Transverse colon (tissue), 4 donors: ENCODE data around the gene PDE1C. TPM values are rescaled to one million over a fixed set of nuclear protein-coding genes. Genes with fewer than 3 reads are reported as not detected.

Experiments used
- DNase-seq: peaks from one replicate; pipeline ENCODE4 v3.0.0-alpha.2; 2019
- H3K27ac ChIP-seq, 4 donors: fragments of 200-600 bp; sonication (generic); 2 replicates each; pipeline ENCODE4 v1.5.1; 2016 to 2018; ENCODE audit warnings: inconsistent platforms in 4 of 4
- H3K27me3 ChIP-seq: fragments of 200-600 bp; sonication (generic); 2 replicates; pipeline ENCODE4 v1.5.1; 2017; ENCODE audit warnings: inconsistent platforms
- H3K36me3 ChIP-seq, 4 donors: fragments of 200-600 bp; sonication (generic); 2 replicates each; pipeline ENCODE4 v1.5.1; 2017 to 2019; ENCODE audit warnings: inconsistent platforms in 4 of 4
- H3K4me1 ChIP-seq, 4 donors: fragments of 200-600 bp; sonication (generic); 2 replicates each; pipeline ENCODE4 v1.5.1; 2017 to 2020; ENCODE audit warnings: inconsistent platforms in 4 of 4
- H3K4me3 ChIP-seq, 4 donors: fragments of 200-600 bp; sonication (generic); 1 replicate in 1 of 4; 2 replicates in 3 of 4; pipeline versions ENCODE4 v1.5.1 to v1.6.1; 2017 to 2019; ENCODE audit warnings: inconsistent platforms in 4 of 4
- H3K9me3 ChIP-seq, 2 donors: fragments of 200-600 bp; sonication (generic); 2 replicates each; pipeline ENCODE4 v1.5.1; 2017 to 2019; ENCODE audit warnings: inconsistent platforms in 2 of 2
- EP300 ChIP-seq: sonication (generic); formaldehyde crosslinking; IDR thresholded peaks from one replicate; pipeline ENCODE4 v1.6.1; 2017; ENCODE audit warnings: antibody characterized with exemption, low read depth
- POLR2A ChIP-seq: fragments of 450-650 bp; IDR thresholded peaks from one replicate; pipeline ENCODE4 v1.6.1; 2016; ENCODE audit warnings: antibody characterized with exemption, mild to moderate bottlenecking, moderate library complexity
- POLR2AphosphoS5 ChIP-seq, 3 donors: sonication (generic); formaldehyde crosslinking; IDR thresholded peaks; one replicate each; pipeline ENCODE4 v1.6.1; 2016; ENCODE audit warnings: antibody characterized with exemption in 3 of 3
- WGBS, 2 donors: methylation state at CpG; one replicate each; pipeline ENCODE4 v1.1.5; 2018; ENCODE audit warnings: low coverage in 1 of 2; 5-methylcytosine and 5-hydroxymethylcytosine counted together
- in situ Hi-C, 4 donors: fragments of 200-750 bp; cut with MboI; loops; one replicate each; pipeline versions ENCODE4 v1.15.0 to v1.15.1; 2017; ENCODE audit warnings: low sequenced_read_pairs in 3 of 4, low pct_ligation_motif_present in 1 of 4, low pct_unique_long_range_greater_than_20kb in 1 of 4
- intact Hi-C: fragments of 100-400 bp; cut with DNase I; formaldehyde crosslinking; loops from one replicate; pipeline ENCODE4 v1.15.1; 2023; ENCODE audit warnings: low total_unique reads
- total RNA-seq, 4 donors: library from RNA; depleted of rRNA; stranded (reverse); fragments of >200 nt; gene quantifications; one replicate each; pipeline ENCODE4 v1.1.0, GENCODE V29; 2016
- TF ChIP-seq, protein P1 (sequence below), 5 experiments: fragments of 200-600 bp in 3 of 5; fragments of 450-650 bp in 2 of 5; sonication (generic) in 3 of 5; IDR thresholded peaks; 1 replicate in 2 of 5; 2 replicates in 3 of 5; pipeline ENCODE4 v1.5.1; 2016 to 2017; ENCODE audit warnings: antibody characterized with exemption in 5 of 5, inconsistent platforms in 3 of 5, mild to moderate bottlenecking in 2 of 5, moderate library complexity in 1 of 5

The PDE1C gene
- total RNA-seq, 4 donors from 2014 or later = 1.5 to 8.4 (median 2.9) TPM

DNA sequence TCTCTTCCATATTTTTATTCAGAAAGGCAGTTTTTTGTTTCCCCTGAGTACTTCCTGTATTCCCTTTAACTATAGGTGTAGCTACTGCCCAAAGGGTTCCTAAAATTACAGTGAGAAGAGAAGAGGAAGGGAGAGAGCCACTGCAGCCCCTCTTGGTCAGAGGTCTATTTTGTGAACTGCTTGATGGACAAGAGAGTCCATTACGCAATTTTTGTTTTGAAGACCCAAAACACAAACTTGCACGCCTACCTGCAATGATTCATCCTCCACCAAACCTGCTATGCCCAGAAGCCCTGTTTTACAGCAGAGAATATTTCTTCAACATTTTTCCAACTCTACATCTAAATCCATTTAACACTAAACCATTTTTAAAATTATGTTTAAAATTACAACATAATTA, 75.1 kb downstream of the PDE1C start:
- DNase-seq = no peak
- Histone ChIP-seq H3K36me3 (no peaks in the 10 kb centered on the region), H3K27ac (no peak overlapping the region), H3K9me3 (no peaks in the 10 kb centered on the region), H3K27me3 (no peaks in the 10 kb centered on the region), H3K4me1 (peaks cover 0 to 4% (median 0%) of the 10 kb centered on the region in 4 donors), H3K4me3 (no peak overlapping the region)
- in situ Hi-C loops = no loop called here
- WGBS, 2 donors = 84 to 100% methylated on average over 2 of the region's 2 CpGs
- intact Hi-C loops = no loop called here
- TF ChIP-seq, protein P1, sequence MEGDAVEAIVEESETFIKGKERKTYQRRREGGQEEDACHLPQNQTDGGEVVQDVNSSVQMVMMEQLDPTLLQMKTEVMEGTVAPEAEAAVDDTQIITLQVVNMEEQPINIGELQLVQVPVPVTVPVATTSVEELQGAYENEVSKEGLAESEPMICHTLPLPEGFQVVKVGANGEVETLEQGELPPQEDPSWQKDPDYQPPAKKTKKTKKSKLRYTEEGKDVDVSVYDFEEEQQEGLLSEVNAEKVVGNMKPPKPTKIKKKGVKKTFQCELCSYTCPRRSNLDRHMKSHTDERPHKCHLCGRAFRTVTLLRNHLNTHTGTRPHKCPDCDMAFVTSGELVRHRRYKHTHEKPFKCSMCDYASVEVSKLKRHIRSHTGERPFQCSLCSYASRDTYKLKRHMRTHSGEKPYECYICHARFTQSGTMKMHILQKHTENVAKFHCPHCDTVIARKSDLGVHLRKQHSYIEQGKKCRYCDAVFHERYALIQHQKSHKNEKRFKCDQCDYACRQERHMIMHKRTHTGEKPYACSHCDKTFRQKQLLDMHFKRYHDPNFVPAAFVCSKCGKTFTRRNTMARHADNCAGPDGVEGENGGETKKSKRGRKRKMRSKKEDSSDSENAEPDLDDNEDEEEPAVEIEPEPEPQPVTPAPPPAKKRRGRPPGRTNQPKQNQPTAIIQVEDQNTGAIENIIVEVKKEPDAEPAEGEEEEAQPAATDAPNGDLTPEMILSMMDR (IDR thresholded peaks at IDR 0.05) = no peak
- TF ChIP-seq POLR2A (no peak), EP300 (no peak), POLR2AphosphoS5 (IDR thresholded peaks at IDR 0.05) (no peak)

DNA sequence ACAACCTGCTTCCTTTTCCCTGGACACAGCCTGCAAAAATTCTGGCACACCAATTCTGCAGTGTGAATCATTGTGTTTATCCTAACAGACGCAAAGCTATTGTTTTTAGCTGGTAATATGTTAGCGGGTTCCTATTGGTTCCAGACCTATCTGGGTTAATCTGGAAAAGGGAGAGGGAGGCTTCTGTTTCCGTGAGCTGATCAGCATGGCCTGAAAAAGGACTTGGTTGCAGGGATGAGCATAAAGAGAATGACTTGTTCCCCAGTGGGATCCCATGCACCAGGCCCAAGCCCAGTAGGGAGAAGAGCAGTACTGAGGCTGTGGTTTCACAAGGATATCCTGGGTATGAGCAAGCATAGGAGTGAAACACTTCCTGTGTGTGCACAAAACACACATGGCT, 78.4 kb downstream of the PDE1C start:
- H3K9me3 ChIP-seq = no peaks in the 10 kb centered on the region
- intact Hi-C loops (no loop called here), in situ Hi-C loops (no loop called here)
- no peak for TF ChIP-seq POLR2AphosphoS5 (IDR thresholded peaks at IDR 0.05)
- TF ChIP-seq, protein P1 (IDR thresholded peaks at IDR 0.05) = no peak
- TF ChIP-seq EP300 = no peak
- no peak for TF ChIP-seq POLR2A
- no peak overlapping the region for H3K4me3 ChIP-seq
- no peak for DNase-seq
- H3K4me1 ChIP-seq = peaks cover 0 to 4% (median 0%) of the 10 kb centered on the region in 4 donors
- WGBS, 2 donors = 53 to 60% methylated on average over 3 of the region's 3 CpGs
- H3K27ac ChIP-seq = no peak overlapping the region
- no peaks in the 10 kb centered on the region for H3K36me3 ChIP-seq
- no peaks in the 10 kb centered on the region for H3K27me3 ChIP-seq

DNA sequence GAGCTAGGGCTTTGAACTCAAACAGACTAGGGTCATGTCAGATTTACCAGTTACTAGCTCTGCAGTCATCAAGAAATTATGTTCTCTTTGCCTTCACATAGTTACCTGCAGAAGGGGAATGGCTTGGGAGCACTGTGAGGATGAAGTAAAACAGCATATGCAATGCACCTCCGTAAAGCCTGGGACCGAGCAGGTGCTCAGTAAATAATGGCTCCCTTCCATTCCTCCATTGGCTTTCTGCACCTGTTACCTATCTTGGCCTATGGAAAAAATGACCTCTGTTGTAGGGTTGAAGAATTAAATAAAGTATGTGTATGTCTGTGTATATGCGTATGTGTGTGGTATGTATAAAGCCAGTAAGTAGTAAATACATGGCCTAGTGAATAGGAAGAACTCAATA, 78.8 kb downstream of the PDE1C start:
- Histone ChIP-seq H3K9me3 (no peaks in the 10 kb centered on the region), H3K27ac (no peak overlapping the region), H3K36me3 (no peaks in the 10 kb centered on the region), H3K4me3 (no peak overlapping the region), H3K4me1 (peaks cover 0 to 4% (median 0%) of the 10 kb centered on the region in 4 donors), H3K27me3 (no peaks in the 10 kb centered on the region)
- DNase-seq = no peak
- in situ Hi-C loops = no loop called here
- 88 to 96% methylated on average over 2 to 3 of the region's 3 CpGs for WGBS, 2 donors
- intact Hi-C loops = no loop called here
- TF ChIP-seq EP300 = no peak
- no peak for TF ChIP-seq POLR2A
- TF ChIP-seq, protein P1 (IDR thresholded peaks at IDR 0.05) = no peak
- TF ChIP-seq POLR2AphosphoS5 (IDR thresholded peaks at IDR 0.05) = no peak

DNA sequence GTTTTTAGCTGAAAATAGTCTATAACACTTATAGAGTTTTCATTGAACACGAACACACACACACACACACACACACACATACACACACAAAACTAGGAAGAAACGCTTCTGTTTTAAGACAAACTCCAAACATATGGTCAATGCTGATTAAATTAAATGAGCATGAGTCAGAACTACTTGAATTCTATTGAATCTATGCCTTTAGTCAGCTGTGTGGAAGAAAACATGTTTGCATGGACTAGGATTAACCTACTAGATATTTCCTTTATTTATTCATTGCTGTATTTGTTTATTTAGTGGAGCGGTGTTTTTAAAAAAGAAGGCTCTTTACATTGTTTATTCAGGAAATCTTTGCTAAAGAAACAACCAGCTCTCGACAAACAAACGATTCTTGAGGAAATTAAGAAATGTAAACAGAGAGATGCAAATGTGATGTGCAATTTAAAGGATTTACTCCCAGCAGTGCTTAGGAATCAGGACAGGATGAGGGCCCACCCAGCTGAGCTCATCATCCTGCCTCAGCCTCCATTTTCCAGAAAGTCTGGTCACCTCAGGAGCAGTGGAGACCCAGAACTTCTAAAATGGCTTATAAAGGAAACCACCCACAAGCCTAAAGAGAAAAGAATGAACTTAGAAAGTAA, 83.2 kb downstream of the PDE1C start:
- 39 to 54% methylated on average over 5 of the region's 5 CpGs for WGBS, 2 donors
- intact Hi-C loops (no loop called here), in situ Hi-C loops (no loop called here)
- no peak overlapping the region for H3K27ac ChIP-seq
- H3K9me3 ChIP-seq = no peaks in the 10 kb centered on the region
- no peak for TF ChIP-seq POLR2A
- TF ChIP-seq EP300 = no peak
- TF ChIP-seq POLR2AphosphoS5 (IDR thresholded peaks at IDR 0.05) = no peak
- TF ChIP-seq, protein P1 (IDR thresholded peaks at IDR 0.05) = no peak
- no peak overlapping the region for H3K4me3 ChIP-seq
- no peaks in the 10 kb centered on the region for H3K4me1 ChIP-seq
- H3K36me3 ChIP-seq = no peaks in the 10 kb centered on the region
- H3K27me3 ChIP-seq = no peaks in the 10 kb centered on the region
- no peak for DNase-seq
